SU-DHL-6 (cell line): ENCODE results near the gene SMIM17.

Source experiments
- H2AFZ ChIP-seq: fragments of 200-600 bp; sonication (generic); 2 replicates; pipeline ENCODE4 v1.6.1; 2014; ENCODE audit warnings: low read depth, mild to moderate bottlenecking, moderate library complexity, mixed read lengths, antibody characterized with exemption, low read length; ENCODE audit not compliant: severe bottlenecking
- H3F3A ChIP-seq: fragments of 200-600 bp; shearing (Covaris generic); 2 replicates; pipeline ENCODE4 v1.6.0; 2016; ENCODE audit warnings: antibody characterized with exemption, mild to moderate bottlenecking; ENCODE audit not compliant: insufficient read depth
- H3K27ac ChIP-seq: fragments of 200-600 bp; sonication (generic); 2 replicates; pipeline ENCODE4 v1.5.1; 2016; ENCODE audit warnings: low read depth, mild to moderate bottlenecking, low read length, moderate library complexity, mixed read lengths
- H3K27me3 ChIP-seq: fragments of 200-600 bp; sonication (generic), shearing (Covaris generic); 2 replicates; pipeline ENCODE4 v1.6.0; 2014; ENCODE audit warnings: mild to moderate bottlenecking, low read length
- H3K36me3 ChIP-seq: fragments of 200-600 bp; sonication (generic); 2 replicates; pipeline ENCODE4 v1.6.1; 2014; ENCODE audit warnings: mild to moderate bottlenecking, low read length, mixed read lengths
- H3K4me2 ChIP-seq: fragments of 300-600, 200-600 bp; shearing (Covaris generic), sonication (generic); 2 replicates; pipeline ENCODE4 v1.6.0; 2014; ENCODE audit warnings: low read length, low read depth, mild to moderate bottlenecking; ENCODE audit not compliant: poor library complexity, severe bottlenecking
- H3K4me3 ChIP-seq: fragments of 200-600 bp; sonication (generic); 2 replicates; pipeline ENCODE4 v1.5.1; 2014; ENCODE audit warnings: antibody characterized with exemption, low read length, mild to moderate bottlenecking, mixed read lengths; ENCODE audit not compliant: insufficient read depth, poor library complexity, severe bottlenecking
- H3K79me2 ChIP-seq: fragments of 200-600 bp; sonication (generic); 2 replicates; pipeline ENCODE4 v1.6.1; 2014; ENCODE audit warnings: mild to moderate bottlenecking, low read length, moderate library complexity; ENCODE audit not compliant: insufficient read depth
- H3K9ac ChIP-seq: fragments of 200-600 bp; sonication (generic); 2 replicates; pipeline ENCODE4 v1.7.0; 2014; ENCODE audit warnings: mild to moderate bottlenecking, low read length
- H3K9me2 ChIP-seq: fragments of 200-600 bp; sonication (generic); replicated peaks from 2 replicates; pipeline ENCODE4 v1.6.1; 2014; ENCODE audit warnings: low read length; ENCODE audit not compliant: insufficient read depth
- H3K9me3 ChIP-seq: fragments of 200-600 bp; sonication (generic); 2 replicates; pipeline ENCODE4 v1.6.1; 2014; ENCODE audit warnings: low read length, mixed read lengths; ENCODE audit not compliant: insufficient read depth
- H4K20me1 ChIP-seq: fragments of 200-600 bp; sonication (generic); 2 replicates; pipeline ENCODE4 v1.6.1; 2014; ENCODE audit warnings: low read depth, mild to moderate bottlenecking, antibody characterized with exemption, low read length, moderate library complexity, mixed read lengths
- CTCF ChIP-seq: fragments of 200-600 bp; sonication (generic); IDR thresholded peaks from one replicate; pipeline ENCODE4 v1.5.1; 2017; ENCODE audit warnings: antibody characterized with exemption, mild to moderate bottlenecking, low read length, moderate library complexity; ENCODE audit not compliant: insufficient read depth, poor library complexity, severe bottlenecking
- EZH2phosphoT487 ChIP-seq: fragments of 200-600 bp; sonication (generic), shearing (Covaris generic); conservative IDR thresholded peaks from 2 replicates; pipeline ENCODE4 v1.6.1; 2018; ENCODE audit warnings: mild to moderate bottlenecking, antibody characterized with exemption, low read length, moderate library complexity, mixed read lengths

Gene SMIM17

GRCh38 chr19:56625708-56626107, 17.3 kb upstream of the SMIM17 start:
- no peak overlapping the region for H3K9ac ChIP-seq
- H3K27me3 ChIP-seq: no peaks in the 10 kb centered on the region
- no peaks in the 10 kb centered on the region for H3K9me2 ChIP-seq
- H3F3A ChIP-seq: no peaks in the 10 kb centered on the region
- H3K79me2 ChIP-seq: no peaks in the 10 kb centered on the region
- no peak for TF ChIP-seq EZH2phosphoT487
- TF ChIP-seq CTCF: no peak
- H3K4me3 ChIP-seq: no peak overlapping the region
- H4K20me1 ChIP-seq: no peaks in the 10 kb centered on the region
- no peak overlapping the region for H3K27ac ChIP-seq
- no peak overlapping the region for H3K4me2 ChIP-seq
- no peaks in the 10 kb centered on the region for H3K9me3 ChIP-seq
- H2AFZ ChIP-seq: no peak overlapping the region
- H3K36me3 ChIP-seq: no peaks in the 10 kb centered on the region

GRCh38 chr19:56633021-56633420, 9.9 kb upstream of the SMIM17 start:
- H4K20me1 ChIP-seq: no peaks in the 10 kb centered on the region
- no peaks in the 10 kb centered on the region for H3K79me2 ChIP-seq
- H3K4me3 ChIP-seq: no peak overlapping the region
- no peak overlapping the region for H3K9ac ChIP-seq
- H3K27ac ChIP-seq: no peak overlapping the region
- H3K27me3 ChIP-seq: no peaks in the 10 kb centered on the region
- H3K4me2 ChIP-seq: no peak overlapping the region
- TF ChIP-seq CTCF (no peak), EZH2phosphoT487 (no peak)
- H3K36me3 ChIP-seq: no peaks in the 10 kb centered on the region
- no peaks in the 10 kb centered on the region for H3F3A ChIP-seq
- no peaks in the 10 kb centered on the region for H3K9me2 ChIP-seq
- peaks cover 4% of the 10 kb centered on the region; the same call in 1 of the 2 replicates for H3K9me3 ChIP-seq
- no peak overlapping the region for H2AFZ ChIP-seq

DNA sequence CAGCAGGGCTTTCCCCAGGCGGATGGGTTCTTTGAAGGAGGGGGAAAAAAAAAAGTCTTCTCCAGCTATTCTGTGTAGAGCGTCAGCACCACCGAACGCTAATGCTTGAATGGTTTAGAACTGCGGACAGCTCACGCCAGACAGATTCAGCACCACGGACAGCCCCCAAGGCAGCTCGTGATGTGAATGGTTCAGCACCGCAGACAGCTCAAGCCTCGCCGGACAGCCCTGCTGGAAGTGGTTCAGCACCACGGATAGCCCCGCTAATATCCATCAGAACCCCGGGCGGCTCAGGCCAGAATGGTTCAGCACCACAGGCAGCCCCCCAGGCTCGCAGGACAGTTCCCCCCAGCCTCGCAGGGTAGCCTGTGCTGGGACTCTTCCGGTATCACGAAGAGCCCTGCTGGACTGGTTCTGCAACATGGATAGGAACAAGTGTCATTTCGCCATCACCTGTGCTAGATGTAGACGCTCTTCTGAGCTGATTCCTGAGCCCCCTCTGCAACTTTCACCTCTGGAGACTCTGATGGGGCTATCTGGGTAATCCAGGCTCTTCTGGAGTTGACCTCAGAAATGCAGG, 4.9 kb upstream of the SMIM17 start:
- TF ChIP-seq EZH2phosphoT487 (no peak), CTCF (no peak)
- H3K36me3 ChIP-seq: no peaks in the 10 kb centered on the region
- H3K27me3 ChIP-seq: no peaks in the 10 kb centered on the region
- no peaks in the 10 kb centered on the region for H4K20me1 ChIP-seq
- H3K9me2 ChIP-seq: no peaks in the 10 kb centered on the region
- H3K4me2 ChIP-seq: no peak overlapping the region
- H3K79me2 ChIP-seq: no peaks in the 10 kb centered on the region
- H3K4me3 ChIP-seq: no peak overlapping the region
- peaks cover 4% of the 10 kb centered on the region; the same call in 1 of the 2 replicates for H3K9me3 ChIP-seq
- H2AFZ ChIP-seq: no peak overlapping the region
- H3F3A ChIP-seq: no peaks in the 10 kb centered on the region
- H3K9ac ChIP-seq: no peak overlapping the region
- H3K27ac ChIP-seq: no peak overlapping the region
